Brain microvascular endothelial cell (primary cell): ENCODE measurements around the gene CIRBP.

Experiments used
- DNase-seq: peaks from one replicate; pipeline ENCODE4 v3.0.0-alpha.2; 2020
- H3K27ac ChIP-seq: fragments of 250-450 bp; sonication (Bioruptor Pico); 2 replicates; pipeline ENCODE4 v1.5.1; 2020; ENCODE audit warnings: mild to moderate bottlenecking, moderate library complexity
- H3K27me3 ChIP-seq: fragments of 250-450 bp; sonication (Bioruptor Pico); replicated peaks from 2 replicates; pipeline ENCODE4 v1.5.1; 2020; ENCODE audit warnings: mild to moderate bottlenecking
- H3K36me3 ChIP-seq: fragments of 250-450 bp; sonication (Bioruptor Pico); replicated peaks from 2 replicates; pipeline ENCODE4 v1.5.1; 2020; ENCODE audit warnings: mild to moderate bottlenecking
- H3K4me3 ChIP-seq: 2 replicates; pipeline ENCODE4 v1.5.1; 2011; ENCODE audit warnings: low read depth, mild to moderate bottlenecking, control low read depth, low read length, moderate library complexity
- in situ Hi-C: cut with HindIII; loops from 2 replicates; pipeline ENCODE4 v1.10.0; 2017; ENCODE audit warnings: low sequenced_read_pairs, low pct_ligation_motif_present
- TF ChIP-seq, protein P1 (sequence below): IDR thresholded peaks from 2 replicates; pipeline ENCODE4 v1.5.1; 2011; ENCODE audit warnings: low read depth, mild to moderate bottlenecking, moderate library complexity, low read length, control low read depth, inconsistent platforms; ENCODE audit errors: missing control alignments

CIRBP gene

GRCh38 chr19:1287354-1288225 is 18.5 kb downstream of the CIRBP start:
- TF ChIP-seq, protein P1, sequence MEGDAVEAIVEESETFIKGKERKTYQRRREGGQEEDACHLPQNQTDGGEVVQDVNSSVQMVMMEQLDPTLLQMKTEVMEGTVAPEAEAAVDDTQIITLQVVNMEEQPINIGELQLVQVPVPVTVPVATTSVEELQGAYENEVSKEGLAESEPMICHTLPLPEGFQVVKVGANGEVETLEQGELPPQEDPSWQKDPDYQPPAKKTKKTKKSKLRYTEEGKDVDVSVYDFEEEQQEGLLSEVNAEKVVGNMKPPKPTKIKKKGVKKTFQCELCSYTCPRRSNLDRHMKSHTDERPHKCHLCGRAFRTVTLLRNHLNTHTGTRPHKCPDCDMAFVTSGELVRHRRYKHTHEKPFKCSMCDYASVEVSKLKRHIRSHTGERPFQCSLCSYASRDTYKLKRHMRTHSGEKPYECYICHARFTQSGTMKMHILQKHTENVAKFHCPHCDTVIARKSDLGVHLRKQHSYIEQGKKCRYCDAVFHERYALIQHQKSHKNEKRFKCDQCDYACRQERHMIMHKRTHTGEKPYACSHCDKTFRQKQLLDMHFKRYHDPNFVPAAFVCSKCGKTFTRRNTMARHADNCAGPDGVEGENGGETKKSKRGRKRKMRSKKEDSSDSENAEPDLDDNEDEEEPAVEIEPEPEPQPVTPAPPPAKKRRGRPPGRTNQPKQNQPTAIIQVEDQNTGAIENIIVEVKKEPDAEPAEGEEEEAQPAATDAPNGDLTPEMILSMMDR, result no peak
- in situ Hi-C loops, result loop anchor here (10.0 kb wide), 1 partner anchor 87 kb away; no protein-coding TSS in a partner anchor
- Histone ChIP-seq H3K27ac (no peak overlapping the region), H3K36me3 (no peaks in the 10 kb centered on the region), H3K27me3 (peaks cover 54% of the 10 kb centered on the region), H3K4me3 (no peak overlapping the region)
- no peak for DNase-seq

DNA sequence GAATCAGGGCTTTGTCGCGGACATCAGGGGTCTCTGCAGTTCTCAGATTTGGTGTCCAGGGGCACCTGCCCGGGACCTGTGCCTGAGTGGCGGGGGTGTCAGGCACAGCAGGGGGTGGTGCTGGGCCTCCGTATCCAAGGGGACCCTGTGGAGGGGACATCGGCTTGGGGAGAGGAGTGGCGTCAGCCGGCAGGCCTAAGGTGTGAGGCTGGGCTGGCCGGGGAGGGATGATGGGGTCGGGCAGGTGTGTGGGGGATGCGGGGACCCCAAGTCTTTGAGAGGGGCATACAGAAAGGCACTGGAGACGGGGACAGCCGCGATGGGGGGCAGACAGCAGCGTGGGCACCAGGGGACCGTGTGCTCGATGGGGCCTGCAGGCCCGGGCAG is 19.1 kb downstream of the CIRBP start:
- Histone ChIP-seq H3K4me3 (no peak overlapping the region), H3K36me3 (no peaks in the 10 kb centered on the region), H3K27me3 (peaks cover 54% of the 10 kb centered on the region), H3K27ac (no peak overlapping the region)
- no peak for DNase-seq
- in situ Hi-C loops, result loop anchor here (10.0 kb wide), 1 partner anchor 87 kb away; no protein-coding TSS in a partner anchor
- TF ChIP-seq, protein P1, result no peak

DNA sequence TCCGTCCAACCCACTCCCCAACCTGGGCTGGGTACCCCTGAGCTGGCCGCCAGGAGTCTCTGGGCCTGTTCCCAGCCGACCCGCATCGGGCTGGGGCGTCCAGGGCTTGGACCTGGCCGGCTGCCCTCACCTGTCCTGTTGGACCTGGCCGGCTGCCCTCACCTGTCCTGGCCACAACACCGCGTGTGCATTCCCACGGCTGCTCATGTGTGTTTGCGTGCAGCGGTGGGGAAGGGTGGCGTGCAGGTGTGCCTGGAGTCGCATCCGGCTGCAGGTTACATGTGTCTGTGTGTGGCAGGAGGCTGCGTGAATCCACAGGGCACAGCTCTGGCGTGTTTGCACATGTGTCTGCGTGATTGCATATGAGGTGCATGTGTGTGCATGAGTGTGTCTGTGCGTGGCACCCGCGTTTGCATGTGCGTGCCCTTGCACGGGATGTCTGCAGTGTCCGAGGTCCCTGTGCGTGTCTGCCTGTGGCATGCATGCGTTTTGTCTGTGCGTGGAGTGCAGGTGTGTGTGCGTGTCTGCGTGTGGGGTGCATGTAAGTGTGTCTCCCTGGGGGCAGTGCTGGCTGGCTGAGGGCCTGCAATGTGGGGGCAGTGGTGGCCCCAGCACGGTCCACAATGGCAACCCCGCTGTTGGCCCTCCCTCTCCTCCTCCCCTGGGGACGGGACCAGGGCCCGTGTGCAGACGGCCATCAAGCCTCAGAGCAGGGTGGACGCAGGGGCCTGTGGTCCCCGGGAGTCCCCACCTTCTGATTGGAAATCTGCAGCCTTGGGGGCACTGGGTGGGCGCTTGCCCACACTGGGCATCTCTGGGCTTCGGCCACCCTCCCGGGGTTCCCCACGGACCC is 19.9 kb downstream of the CIRBP start:
- no peak for DNase-seq
- Histone ChIP-seq H3K27ac (no peak overlapping the region), H3K4me3 (no peak overlapping the region), H3K36me3 (no peaks in the 10 kb centered on the region), H3K27me3 (peaks cover 47% of the 10 kb centered on the region)
- in situ Hi-C loops, result loop anchor here (10.0 kb wide), 1 partner anchor 86 kb away; no protein-coding TSS in a partner anchor
- TF ChIP-seq, protein P1, result no peak

GRCh38 chr19:1289686-1290025 is 20.5 kb downstream of the CIRBP start:
- H3K36me3 ChIP-seq, result no peaks in the 10 kb centered on the region
- H3K4me3 ChIP-seq, result no peak overlapping the region
- in situ Hi-C loops, result loop anchor here (10.0 kb wide), 1 partner anchor 85 kb away; no protein-coding TSS in a partner anchor
- DNase-seq, result no peak
- no peak overlapping the region for H3K27ac ChIP-seq
- TF ChIP-seq, protein P1, result no peak
- H3K27me3 ChIP-seq, result peaks cover 41% of the 10 kb centered on the region

GRCh38 chr19:1290196-1290702 is 21.1 kb downstream of the CIRBP start:
- Histone ChIP-seq H3K27ac (no peak overlapping the region), H3K4me3 (no peak overlapping the region), H3K27me3 (peaks cover 38% of the 10 kb centered on the region), H3K36me3 (no peaks in the 10 kb centered on the region)
- TF ChIP-seq, protein P1, result no peak
- no peak for DNase-seq
- in situ Hi-C loops, result no loop called here
